DMS53 treated with DMSO at 0.1 percent for 48 hours (cell line): ENCODE results near the gene PPP1R27.

Source experiments
- DNase-seq: peaks from one replicate; lab custom pipeline; 2025; ENCODE audit not compliant: unreplicated experiment; lab: John Stamatoyannopoulos, UW

PPP1R27 gene

DNA sequence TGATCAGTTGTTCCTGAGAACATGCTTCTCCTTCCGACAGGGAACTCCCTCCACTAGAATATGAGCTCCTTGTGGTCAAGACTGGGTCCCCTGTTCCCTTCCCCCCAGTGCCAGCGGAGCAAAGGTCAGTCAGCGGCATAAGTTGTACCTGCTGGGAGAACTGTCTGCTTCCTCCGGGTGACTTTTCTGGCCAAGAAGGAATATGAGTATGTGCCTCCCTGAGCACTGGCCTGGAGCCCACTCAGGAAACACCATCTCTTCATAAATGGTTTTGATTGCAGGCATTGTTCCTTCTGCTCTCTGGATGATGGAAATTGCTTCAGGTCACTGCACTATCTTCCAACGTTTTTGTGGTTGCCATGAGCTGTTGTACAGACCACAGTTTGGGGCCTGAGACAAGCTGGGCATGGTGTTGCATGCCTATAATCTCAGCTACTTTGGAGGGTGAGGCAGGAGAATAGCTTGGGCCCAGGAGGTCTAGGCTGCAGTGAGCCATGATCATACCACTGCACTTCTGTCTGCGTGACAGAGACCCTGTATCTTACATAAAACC lies 28.3 kb upstream of the PPP1R27 start:
- no peak for DNase-seq

DNA sequence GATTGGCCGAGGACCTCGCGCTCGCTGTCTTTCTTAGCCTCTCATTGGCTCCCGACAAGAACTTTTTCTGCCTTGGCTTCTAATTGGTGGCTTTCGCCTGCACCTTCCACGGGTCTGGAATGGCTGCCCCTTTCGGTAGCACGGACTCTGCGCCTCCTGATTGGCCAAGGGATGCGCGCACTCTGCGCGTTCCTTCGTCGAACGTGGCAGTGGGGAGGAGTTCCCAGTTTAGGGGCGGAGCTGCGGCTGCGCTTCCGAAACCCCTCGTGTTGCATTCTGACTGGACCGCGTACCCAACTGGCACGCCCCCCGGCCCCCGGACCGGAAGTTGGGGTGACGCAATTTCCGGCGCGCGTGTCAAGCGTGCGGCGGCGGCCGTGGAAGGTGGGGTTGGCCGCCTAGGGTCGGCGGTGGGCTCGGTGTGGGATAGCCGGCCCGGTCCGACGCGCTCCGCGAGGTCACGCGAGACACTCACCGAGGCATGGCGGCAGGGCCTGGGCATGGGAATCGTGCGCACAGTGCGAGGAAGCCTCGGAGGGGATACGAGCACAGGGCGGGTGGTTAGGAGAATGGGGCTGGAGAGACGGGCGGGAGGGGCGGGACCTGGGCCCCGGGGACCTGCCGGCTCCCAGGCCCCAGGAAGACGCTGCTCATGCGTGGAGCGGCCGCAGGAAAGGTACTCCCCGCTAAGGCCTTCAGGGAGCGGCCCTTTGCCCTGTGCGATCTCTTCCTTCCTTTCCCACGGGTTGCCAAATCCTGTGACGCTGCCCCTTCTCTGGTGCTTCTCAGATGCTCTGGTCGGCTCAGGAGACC lies 26.1 kb upstream of the PPP1R27 start:
- peak; percentile 100 for DNase-seq

DNA sequence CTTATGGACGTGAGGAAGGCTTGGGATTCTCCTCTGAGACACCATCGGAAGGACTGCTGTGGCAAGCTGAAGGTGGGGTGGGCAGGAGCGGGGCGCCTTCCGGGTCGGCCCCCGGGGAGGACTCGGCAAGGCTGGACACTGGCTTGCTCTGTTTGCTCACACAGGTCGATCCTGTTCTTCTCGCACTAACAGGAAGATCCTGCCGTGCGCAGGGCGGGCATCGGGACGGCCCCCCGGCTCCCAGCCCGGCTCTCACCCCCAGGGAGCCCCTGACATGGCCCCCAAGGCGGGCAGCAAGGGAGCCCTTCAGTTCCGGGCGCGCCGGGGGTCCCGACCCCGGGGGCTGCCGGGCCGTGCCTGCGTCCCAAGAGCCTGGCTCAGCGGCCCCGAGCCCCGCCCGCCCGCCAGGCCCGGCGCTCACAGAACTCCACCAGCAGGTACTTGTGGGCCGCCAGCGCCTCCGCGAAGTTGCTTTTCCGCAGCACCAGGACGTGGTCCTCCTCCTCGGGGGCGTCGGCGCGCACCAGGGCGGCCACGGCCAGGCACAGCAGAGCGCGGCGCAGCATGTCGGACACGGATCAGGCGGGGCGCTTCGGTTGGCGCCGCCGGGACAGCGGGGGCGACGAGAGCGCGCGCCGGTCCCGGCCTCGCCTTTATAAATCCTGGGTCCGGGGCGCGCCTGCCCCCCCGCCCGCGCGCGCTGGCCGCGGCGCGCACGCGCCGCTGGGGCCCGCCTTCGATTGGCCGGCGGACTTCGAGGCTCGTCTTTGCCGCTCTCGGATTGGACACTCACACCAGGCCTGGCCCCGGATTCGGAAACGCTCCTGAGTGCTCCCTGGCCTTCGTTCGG lies 25.3 kb upstream of the PPP1R27 start, which contains the start of gene P4HB:
TSS of gene P4HB (minus strand) at position 630 of the 850 bp plus-strand sequence. CDS start at position 566, 64 bp downstream.
- peak; percentile 19 for DNase-seq

DNA sequence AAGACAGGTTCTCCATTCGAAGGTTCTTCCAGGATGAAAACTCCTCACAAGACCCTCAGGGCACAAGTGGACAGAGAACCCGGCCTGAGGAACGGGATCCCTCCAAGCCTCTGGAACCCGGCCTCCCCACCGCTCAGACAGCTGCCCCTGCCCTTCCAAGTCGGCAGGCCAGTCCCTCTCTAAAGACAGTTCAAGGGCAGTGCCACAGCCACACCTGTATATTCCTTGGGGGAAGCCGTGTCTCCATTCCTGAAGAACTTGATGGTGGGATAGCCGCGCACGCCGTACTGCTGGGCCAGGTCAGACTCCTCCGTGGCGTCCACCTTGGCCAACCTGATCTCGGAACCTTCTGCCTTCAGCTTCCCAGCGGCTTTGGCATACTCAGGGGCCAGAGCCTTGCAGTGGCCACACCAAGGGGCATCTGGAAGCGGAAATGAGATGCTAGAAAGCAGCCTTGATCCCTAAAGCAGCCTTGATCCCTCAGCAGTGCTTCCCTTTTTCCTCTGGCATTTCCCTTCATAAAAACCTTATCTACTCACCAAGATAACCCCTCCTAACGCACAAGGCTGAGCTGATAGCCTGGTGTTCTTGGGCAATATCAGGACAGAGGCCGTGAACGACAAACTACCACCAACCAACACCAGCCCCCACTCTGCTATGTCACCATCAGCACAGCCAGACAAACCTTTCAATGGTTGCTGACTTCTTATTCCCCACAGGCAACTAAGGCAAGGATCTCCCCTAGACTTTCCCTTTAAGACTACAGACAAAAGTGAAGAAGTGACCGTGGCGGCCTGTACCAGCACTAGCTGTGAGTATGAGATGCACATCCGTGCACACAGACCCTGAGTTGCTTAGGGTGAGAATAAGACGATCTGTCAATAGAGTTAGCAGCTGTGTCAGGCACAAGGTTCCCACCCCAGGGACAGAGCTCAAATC lies 24.4 kb upstream of the PPP1R27 start:
- DNase-seq = no peak

DNA sequence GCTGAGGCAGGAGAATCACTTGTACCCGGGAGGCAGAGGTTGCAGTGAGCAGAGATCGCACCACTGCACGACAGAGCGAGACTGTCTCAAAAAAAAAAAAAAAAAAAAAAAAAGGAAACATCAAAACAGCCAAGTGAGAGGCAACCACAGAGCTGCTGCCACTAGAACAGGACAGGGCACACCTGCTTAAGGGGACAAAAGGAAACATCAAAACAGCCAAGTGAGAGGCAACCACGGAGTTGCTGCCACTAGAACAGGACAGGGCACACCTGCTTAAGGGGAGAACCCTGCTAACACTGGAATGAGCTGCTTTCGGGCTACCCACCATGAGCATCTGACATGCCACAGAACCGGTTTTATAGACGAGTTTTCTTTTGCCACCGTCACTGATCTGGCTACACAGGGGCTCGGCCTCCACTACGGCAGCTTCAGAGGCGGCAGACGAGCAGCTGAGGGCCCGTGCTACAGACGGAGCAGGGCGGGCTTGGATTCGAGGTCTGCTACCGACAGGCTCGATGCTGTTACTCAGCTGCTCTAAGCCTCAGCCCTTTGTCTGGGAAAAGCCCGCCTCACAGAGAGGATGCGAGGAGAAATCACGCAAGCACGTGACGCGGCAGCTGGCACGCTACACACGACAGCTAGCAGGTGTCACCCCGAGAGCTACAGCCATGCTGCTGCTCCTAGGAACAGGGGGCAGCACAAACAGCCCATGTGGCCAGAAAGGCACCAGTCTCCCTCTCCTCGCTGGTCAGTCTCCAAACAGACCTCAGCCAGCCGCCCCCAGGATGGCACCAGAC lies 23.5 kb upstream of the PPP1R27 start:
- DNase-seq = peak; percentile 28

DNA sequence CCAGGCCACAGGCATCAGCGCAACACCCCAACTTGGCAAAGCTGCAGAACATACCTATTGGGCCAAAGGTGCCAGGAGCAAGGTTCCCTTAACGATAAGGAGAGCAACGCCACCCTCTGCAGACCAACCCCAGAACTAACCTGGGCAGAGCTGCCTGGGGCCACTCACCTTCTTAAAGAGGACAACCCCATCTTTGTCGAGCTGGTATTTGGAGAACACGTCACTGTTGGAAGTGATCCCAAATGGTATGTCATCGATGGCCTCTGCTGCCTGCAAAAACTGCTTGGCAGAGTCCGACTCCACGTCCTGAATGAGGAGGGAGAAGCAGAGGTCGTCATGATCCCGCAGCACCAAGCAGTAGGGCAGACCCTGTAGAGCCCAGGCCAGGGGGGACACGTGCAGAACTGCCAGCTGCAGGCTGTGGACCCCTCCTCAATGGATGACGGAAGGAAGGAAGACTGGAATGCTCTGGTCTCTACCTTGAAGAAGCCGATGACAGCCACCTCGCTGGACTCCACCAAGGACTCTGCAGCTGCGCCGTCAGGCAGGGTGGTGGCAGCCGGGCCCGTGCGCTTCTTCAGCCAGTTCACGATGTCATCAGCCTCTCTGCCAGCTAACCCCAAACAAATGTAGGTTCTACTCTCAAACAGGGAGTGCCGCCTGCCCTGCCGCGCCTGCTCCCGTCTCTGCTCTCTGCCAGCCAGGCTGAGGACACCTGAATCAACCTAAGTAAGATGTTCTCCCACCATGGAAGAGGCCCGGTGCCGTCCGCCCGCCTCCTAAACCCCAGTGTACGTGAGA lies 20.3 kb upstream of the PPP1R27 start:
- DNase-seq = no peak

DNA sequence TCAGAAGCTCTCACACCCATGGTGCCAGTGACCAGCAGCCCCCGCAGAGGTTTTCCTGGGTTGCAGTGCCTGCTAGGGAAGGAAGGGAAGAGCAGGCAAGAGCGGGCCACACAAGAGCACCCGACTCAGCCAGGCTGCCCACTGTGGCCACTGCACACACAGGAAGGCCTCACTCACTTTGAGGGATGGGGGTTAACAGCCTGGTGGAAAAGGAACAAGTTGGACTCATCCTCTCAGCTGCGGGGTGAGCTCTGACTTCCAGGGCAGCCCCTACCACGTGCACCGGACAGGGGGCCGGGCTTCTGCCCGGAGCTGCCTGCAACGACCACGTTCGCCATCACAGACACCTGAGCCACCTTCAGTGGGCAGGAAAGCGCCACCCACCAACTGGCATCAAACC lies 17.4 kb upstream of the PPP1R27 start:
- no peak for DNase-seq

DNA sequence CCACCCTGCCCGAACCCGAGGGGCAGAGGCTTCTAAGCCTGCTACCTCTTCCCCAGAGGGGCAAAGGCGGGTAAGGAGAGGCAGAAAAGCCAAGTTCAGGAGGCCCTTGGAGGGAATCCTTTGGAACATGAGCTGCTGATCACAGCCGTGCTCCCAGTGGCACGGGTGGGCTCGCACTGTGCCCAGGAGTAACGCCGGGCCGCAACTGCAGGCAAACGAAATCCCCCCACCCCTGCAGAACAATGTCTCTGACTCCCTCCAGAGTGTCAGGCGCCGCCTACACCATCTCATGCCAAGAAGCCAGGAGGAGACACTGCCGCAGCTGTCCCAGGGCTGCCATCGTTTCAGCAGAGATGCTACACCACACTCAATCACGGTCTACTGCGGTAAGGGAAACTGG lies 16.6 kb upstream of the PPP1R27 start:
- no peak for DNase-seq

DNA sequence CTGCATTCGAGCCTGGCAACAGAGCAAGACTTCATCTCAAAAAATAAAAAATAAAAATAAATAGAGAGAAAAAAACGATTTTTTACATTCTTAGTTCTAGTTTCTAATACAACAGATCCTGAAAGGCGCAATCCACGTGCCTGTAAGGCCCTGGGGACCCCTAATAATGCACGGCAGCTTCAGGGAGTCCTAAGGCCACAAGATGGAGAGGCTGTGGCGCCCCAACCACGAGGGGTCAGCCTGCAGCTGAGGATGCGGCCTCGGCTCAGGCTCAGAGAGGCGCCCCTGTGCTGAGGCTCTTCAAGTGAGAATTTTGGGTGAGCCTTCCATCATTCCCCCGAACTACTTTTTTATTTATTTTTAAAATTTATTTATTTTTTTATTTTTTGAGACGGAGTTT lies 14.6 kb upstream of the PPP1R27 start:
- no peak for DNase-seq

DNA sequence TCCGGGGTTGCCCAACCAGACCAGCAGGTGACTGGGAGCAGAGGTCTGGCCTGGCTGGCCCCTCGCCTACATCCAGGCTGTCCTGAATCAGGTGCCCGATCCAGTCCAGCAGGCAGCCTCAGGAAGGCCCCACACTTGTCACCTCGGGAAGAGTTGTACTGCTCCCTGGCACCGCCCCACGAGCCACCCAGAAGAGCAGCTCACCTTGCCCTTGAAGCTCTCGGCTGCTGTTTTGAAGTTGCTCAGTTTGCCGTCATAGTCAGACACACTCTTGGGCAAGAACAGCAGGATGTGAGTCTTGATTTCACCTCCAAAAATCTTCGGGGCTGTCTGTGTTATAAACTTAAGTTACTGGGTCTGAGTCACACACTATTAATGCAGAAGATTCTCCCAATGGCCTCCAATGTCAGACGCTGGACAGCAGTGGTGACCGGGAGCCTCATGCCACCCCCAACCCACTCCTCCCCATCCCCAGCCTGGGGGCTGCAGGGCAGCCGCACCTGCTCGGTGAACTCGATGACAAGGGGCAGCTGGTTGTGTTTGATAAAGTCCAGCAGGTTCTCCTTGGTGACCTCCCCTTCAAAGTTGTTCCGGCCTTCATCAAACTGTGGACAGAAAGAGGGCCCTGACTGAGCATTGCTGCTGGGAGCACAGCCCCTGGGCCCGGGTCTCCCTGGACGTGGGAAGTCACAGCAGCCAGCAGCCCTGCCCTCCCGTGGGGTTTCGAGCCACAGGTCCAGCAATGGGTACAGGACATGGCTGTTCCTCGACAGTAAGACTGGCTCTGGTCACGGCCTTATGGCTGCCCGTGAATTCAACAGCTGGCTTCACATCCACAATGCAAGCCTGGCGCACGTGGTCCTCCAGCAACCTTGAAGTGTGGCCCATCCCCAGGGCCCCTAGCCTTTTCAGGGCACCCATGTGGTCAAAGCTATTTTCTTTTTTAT lies 12.2 kb upstream of the PPP1R27 start:
- no peak for DNase-seq

DNA sequence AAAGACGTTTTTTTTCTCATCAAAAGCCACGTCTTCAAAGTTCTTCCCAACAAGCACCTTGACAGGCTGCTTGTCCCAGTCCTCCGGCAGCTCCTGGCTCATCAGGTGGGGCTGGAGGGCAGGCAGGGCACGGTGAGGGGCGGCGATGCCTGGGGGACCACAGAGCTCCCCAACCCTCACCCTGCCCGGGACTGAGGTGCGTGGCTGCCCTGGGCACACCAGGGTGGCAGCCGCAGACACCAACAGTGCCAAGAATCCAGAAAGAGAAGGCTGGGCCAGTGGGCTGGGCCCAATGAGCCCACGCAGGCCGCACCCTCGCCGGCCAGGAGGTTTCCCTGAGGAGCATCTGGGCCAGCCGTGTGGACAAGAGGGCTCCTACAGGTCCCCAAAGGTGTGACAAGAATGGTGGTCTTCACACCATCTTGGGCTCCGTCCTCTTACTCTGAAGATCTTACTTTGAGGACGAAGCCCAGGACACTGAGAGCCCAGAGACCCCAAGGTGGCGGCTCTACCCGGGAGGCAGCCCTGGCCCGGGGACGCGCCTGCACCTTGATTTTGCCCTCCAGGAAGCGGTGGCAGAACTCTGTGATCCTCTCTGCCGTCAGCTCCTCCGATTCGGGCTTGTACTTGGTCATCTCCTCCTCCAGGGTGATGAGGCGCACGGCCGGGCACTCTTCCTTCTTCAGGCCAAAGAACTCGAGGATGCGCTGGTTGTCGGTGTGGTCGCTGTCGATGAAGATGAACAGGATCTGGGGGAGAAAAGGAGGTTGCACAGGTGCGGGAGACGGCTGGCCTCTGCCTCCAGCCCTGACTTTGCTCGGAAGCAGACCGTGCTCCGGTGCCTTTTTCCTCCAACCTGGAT lies 11.3 kb upstream of the PPP1R27 start:
- DNase-seq = no peak

DNA sequence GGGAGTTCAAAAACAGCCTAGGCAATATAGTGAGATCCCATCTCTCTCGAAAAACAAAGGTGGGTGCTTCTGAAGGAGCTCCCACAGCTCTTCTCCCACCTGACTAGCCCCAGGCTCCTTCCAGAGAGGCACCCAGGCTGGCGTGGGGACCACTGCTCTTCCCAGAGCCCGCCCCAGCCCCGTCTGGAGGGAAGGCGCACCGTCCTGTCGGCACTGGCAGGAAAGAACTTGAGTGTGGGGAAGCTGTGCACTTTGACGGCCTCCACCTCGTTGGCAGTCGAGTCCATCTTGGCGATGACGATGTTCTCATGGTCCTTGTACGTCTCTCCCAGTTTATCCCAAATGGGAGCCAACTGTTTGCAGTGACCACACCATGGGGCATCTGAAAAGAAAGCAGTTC lies 10.5 kb upstream of the PPP1R27 start:
- no peak for DNase-seq

DNA sequence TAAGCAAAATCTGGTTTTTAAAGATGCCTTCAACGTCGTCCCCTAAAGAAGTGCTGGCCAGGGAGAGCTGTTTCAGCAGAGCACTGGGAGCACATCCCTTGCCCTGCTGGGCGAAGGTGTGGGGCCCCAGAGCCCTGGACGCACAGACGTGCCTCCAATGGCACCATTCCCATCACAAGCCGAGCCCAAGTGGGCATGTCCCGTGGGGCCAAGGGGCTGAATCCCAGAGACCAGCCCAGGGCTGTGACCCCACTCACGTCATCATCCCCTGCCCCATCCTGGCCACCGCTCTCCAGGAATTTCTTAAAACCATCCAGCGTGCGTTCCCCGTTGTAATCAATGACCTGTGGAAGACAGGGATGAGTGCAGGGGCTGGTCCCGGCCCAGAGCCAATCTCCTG lies 10.0 kb upstream of the PPP1R27 start:
- no peak for DNase-seq

DNA sequence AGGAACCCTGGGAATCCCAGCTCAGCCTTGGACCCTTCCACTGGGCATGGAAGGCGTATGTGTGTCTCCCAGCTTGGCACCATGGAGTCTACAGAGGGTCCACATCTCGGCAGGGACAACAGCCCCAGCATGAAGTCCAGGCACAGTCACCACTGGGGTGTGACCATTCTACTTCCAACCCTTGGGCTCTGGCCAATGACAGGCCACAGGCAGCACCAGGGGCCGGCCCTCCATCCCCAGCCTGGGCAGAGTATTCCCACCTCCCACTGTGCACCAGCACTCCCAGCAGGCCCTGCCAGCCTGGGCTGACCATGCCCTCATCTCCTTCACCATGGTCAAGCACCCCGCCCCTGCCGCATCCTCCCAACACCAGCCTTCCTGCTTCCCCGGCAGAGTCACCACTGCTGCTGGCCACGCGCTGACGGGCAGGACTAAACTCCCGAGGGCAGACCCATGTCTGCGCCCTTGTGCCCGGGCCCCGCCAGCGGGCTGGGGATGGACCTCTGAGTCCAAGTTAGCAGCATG lies 9.5 kb upstream of the PPP1R27 start:
- no peak for DNase-seq

DNA sequence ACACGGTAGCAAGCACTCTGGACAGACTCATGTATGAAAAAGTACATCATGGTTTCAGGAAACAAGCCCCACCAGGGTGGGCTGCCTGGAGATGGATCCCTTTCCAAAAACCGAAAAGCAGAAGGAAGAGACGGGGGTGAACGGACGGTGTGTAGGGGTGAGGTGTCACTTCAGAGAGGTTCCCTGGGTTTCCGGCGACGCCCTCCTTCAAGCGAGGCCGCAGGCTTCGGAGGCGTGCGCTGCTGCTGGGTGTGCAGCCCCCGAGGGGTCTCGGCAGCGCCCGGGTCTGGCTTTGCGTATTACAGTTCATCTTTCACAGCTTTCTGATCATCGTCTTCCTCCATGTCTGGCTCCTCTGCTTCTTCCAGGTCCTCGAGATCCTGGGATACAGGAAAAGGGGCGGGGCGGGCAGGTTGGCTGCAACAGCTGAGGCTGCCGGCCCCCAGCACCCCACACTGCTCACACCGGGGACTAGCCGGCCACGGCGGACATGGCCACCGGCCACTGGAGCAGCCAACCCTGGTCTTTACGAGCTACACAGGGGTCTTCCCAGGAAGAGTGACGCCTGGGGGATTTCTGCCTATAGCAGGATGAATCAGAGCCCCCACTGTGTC lies 9.0 kb upstream of the PPP1R27 start:
- DNase-seq = no peak

DNA sequence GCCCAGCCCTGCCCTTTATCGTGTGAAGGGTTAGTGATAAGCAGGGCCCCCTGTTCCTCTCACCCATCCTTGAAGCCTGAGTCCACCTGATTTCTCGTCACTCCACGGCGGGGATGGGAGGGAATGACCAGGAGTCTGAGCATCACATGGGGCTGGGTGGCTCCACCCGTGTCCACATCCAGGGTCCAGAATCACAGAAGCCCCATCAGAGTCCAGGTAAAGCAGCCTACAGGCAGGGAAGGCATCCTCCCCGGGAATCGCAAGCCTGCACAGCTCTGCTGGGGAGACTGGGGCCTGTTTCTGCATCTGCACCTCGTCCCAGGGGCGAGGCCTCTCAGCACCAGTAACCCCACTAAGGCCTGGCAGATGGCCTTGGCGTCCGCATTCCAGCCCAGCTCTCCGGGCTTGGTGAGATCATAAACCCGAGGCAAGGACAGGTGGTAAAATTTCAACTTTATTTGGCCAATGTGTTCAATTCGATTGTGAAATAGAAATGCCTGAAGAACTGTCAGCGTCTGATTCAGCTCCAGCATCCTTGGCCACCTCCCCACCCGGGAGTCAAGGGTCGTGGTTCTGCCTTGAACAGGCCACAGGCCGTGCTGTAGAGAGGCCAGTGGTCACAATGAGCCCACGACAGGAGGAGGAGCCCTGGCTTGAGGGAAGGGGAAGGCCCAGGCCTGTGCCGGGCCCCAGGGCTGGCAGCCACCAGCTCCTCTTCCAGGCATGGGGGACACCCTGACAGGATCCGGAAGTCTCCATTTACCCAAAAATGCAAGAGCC lies 8.1 kb upstream of the PPP1R27 start:
- no peak for DNase-seq
